SJSA1 (cell line): ENCODE measurements around the gene TAF8. TPM values are rescaled to one million over a fixed set of nuclear protein-coding genes. Genes with fewer than 3 reads are reported as not detected.
"Not testable (repeated sequence)": the region's sequence is repeated elsewhere in the genome, so short reads cannot be mapped to it uniquely, and the experiment has no call there.

ENCODE experiments used
- DNase-seq, 2 experiments: peaks; one replicate each; pipeline ENCODE4 v3.0.0-alpha.2; 2015 to 2020; ENCODE audit warnings: low spot score in 2 of 2, low read depth in 1 of 2
- H3K27ac ChIP-seq: fragments of 250-450 bp; sonication (Bioruptor Pico); 2 replicates; pipeline ENCODE4 v1.5.1; 2020; ENCODE audit warnings: mild to moderate bottlenecking, moderate library complexity
- H3K27me3 ChIP-seq: fragments of 250-450 bp; sonication (Bioruptor Pico); replicated peaks from 2 replicates; pipeline ENCODE4 v1.5.1; 2020; ENCODE audit warnings: mild to moderate bottlenecking, moderate library complexity
- H3K36me3 ChIP-seq: fragments of 250-450 bp; sonication (Bioruptor Pico); 2 replicates; pipeline ENCODE4 v1.5.1; 2020; ENCODE audit warnings: mild to moderate bottlenecking
- H3K4me1 ChIP-seq: fragments of 250-450 bp; sonication (Bioruptor Pico); replicated peaks from 2 replicates; pipeline ENCODE4 v1.6.1; 2021; ENCODE audit warnings: mild to moderate bottlenecking
- H3K4me3 ChIP-seq: fragments of 250-450 bp; sonication (Bioruptor Pico); 2 replicates; pipeline ENCODE4 v1.5.1; 2020; ENCODE audit warnings: mild to moderate bottlenecking
- H3K9me3 ChIP-seq: fragments of 250-450 bp; sonication (Bioruptor Pico); replicated peaks from 2 replicates; pipeline ENCODE4 v1.5.1; 2020; ENCODE audit warnings: mild to moderate bottlenecking
- total RNA-seq: library from RNA; depleted of rRNA; stranded (reverse); fragments of >200 nt; shearing (Covaris generic); gene quantifications from 2 replicates; pipeline ENCODE4 v1.2.3, GENCODE V29; 2014

The TAF8 gene
- total RNA-seq, 1 experiment from 2014 or later: 12.2 TPM

DNA sequence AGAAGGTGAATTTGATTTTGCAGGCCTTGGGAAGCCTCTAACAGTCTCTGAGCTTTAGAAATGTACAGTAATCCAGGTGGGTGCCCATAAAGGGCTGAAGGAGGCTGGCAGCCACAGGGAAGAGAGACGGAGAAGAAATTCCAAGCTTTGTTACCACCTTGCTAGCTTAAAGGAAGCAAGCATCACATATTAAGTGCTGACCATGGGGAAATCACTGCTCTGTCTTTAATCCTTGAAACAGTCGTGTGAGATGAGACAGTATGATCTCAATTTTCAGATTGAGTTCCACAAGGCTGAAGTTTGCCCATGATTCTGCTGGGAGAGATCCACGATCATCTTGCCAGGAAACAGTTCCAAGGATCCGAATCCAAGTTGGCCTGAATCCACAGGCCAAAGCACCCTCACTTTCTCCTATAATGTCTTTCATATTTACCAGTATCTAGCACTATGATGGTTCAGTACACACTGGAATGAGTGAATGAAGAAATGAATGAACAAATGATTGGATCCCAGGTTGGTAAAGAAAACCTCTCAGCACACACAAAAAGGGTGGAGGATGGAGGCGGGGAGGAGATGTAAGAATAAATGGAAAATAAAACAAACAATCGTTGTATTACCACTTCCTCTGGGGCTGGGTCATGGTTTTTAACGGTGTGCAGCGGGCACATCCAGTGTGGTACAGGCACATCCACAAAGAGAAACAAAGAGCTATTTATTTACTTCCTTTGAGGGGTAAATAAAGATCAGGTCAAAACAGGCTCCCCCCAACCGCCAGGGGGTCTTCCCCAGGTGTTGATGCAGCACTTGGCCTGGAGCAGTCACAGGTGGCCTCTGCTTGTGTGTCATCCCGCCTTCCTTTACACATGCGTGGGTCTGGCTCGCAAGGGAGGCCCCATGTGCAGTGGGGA, 28.2 kb upstream of the TAF8 start:
- Histone ChIP-seq H3K36me3 (no peaks in the 10 kb centered on the region), H3K27ac (no peak overlapping the region), H3K4me3 (no peak overlapping the region), H3K4me1 (peaks cover 10% of the 10 kb centered on the region), H3K27me3 (no peaks in the 10 kb centered on the region), H3K9me3 (no peaks in the 10 kb centered on the region)
- no peak for DNase-seq

DNA sequence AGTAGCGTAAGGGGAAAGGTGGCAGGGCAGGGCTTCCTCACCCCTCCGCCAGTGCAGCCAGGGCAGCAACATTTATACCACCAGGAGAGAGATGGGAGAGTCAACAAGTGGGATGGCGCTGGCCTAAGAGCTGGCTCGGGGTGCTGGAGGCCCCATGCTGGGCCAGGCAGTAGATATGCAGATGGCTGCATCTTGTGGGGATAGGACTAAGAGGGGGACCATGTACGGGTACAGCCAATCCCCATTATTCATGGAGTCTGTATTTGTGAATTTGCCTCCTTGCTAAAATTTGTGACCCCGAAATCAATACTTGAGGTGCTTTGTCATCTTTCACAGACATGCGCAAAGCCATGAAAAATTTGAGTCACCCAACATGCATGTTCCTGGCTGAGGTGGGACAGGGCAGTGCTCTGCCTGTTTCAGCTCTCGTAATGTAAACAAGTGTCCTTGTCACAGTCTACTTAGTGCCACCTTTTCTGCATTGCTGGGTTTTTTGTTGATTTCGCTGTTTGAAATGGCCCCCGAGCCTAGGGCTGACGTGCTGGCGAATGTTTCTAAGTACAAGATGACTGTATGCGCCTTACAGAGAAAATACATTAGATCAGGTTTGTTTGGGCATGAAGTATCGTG, 27.5 kb upstream of the TAF8 start:
- Histone ChIP-seq H3K4me1 (peaks cover 6% of the 10 kb centered on the region; the same call in 1 of the 2 replicates), H3K36me3 (no peaks in the 10 kb centered on the region), H3K9me3 (no peaks in the 10 kb centered on the region), H3K27me3 (no peaks in the 10 kb centered on the region), H3K4me3 (no peak overlapping the region), H3K27ac (no peak overlapping the region)
- DNase-seq: no peak

DNA sequence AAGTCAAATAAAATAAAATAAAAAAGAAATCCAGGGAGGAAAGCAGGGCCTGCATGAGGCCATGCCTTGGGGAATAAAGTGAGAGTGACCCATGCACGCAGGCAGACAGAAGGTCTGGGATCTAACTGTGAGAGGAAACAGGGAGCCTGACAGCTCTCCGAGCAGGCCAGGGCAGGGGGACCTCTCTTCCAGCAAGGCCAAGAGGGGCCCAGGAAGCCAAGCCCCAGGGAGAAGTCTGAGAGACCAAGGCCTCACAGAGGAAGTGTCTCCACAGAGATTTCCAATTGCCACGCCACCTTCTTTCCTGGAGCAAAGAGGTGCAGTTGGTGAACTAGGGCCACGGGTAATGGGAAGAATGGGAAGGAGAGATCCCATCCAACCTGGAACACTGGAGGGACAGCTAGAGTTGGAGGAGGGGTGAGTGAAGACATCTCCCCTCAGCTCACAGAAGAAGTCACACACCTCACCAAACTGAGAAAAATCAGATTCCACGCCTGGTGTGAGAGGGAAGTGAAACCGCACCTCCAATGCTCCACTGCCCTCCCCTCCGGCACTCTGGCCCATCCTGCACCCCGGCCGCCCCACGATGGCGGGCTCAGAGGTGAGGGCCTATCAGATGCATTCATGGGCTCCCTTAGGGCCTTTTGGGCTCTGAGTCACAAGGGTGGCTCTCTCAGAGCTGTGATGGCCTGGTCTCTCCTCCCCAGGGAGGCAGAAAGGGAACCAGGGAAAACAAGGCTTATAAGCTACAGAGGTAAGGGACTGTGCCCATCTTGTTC, 25.1 kb upstream of the TAF8 start:
- Histone ChIP-seq H3K9me3 (no peaks in the 10 kb centered on the region), H3K4me3 (no peak overlapping the region), H3K27ac (no peak overlapping the region), H3K4me1 (peaks cover 13% of the 10 kb centered on the region), H3K27me3 (no peaks in the 10 kb centered on the region), H3K36me3 (no peaks in the 10 kb centered on the region)
- DNase-seq: no peak

DNA sequence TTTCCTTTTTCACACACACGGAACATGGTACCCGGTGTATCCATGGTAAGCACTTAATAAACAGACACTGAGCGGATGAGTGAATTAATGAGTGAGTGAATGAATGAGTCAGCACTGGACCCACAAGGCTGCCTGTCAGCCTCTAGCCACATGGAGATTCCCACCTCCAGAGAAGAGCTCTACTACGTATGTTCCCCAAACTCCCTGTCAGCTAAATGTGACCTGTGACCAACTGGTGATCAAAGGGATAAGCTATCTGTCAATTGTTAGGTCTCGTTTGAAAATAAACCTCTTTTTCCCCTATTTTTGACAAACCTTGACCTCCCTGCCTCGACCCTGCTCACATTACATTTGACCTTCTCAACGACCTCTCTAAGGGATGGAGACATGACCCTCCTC, 24.5 kb upstream of the TAF8 start:
- Histone ChIP-seq H3K4me3 (no peak overlapping the region), H3K4me1 (peaks cover 13% of the 10 kb centered on the region), H3K27ac (no peak overlapping the region), H3K27me3 (no peaks in the 10 kb centered on the region), H3K36me3 (no peaks in the 10 kb centered on the region), H3K9me3 (no peaks in the 10 kb centered on the region)
- no peak for DNase-seq

DNA sequence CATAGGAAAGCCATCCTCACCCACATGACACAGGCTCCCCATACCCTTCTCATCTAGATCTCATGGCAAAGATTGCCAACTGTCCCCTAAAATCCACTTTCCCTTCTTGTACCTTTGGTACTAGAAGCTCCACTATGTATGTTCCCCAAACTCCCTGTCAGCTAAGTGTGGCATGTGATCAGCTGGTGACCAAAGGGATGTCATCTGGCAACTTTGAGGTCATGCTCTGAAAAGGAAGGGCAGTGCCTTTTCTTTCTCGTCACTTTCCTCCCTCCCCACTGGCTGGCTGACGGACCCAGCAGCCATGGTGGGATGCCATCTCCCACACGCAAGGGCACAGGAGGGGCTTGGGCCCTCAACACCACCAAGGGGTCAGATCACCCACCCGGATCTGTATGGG, 23.8 kb upstream of the TAF8 start:
- H3K36me3 ChIP-seq: no peaks in the 10 kb centered on the region

DNA sequence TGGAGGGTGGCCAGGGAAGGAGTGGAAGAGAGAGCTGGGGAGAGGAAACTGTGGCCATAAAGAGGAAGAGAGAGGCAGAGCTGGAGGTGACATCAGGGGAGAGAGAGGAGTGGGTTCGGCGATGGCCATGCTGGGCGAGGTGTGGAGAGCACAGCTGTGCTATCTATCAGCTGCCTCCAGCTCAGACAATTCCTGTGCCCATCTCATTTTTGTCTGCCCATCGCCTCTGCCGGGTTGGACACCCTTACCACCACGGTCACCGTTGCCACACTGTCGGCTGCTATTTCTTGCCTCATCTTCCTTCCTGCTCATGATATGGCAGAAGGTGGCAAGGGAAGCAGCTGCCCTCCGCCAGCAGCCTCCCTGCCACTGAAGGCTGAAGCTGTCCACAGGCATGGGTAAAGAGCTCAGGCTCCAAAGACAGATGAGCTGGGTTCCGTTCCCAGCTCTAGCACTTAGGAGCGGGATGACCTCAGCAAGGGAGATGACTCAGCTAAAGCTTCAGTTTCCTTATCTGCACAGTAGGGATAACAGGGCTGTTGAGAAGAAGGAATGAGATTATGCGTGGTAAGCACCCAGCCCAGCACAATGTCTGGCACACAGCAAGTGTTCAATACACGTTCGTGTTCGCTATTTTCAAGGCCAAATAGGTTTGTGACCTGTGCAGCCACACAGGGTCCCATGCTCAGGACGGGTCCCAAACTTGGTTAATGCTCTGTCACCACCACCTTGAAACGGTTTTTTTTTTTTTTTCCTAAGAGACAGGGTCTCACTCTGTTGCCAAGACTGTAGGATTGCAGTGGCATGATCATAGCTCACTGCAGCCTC, 21.9 kb upstream of the TAF8 start:
- H3K27me3 ChIP-seq: no peaks in the 10 kb centered on the region
- H3K4me3 ChIP-seq: no peak overlapping the region
- peak in 1 of 2 experiments; percentile 30 for DNase-seq
- peaks cover 7% of the 10 kb centered on the region for H3K4me1 ChIP-seq
- H3K36me3 ChIP-seq: no peaks in the 10 kb centered on the region
- H3K9me3 ChIP-seq: no peaks in the 10 kb centered on the region
- H3K27ac ChIP-seq: no peak overlapping the region

More for the DNA sequence above, 23.8 kb upstream of the TAF8 start:
- H3K9me3 ChIP-seq: no peaks in the 10 kb centered on the region
- DNase-seq: no peak
- no peak overlapping the region for H3K27ac ChIP-seq
- no peak overlapping the region for H3K4me3 ChIP-seq
- H3K4me1 ChIP-seq: peaks cover 13% of the 10 kb centered on the region
- H3K27me3 ChIP-seq: no peaks in the 10 kb centered on the region

DNA sequence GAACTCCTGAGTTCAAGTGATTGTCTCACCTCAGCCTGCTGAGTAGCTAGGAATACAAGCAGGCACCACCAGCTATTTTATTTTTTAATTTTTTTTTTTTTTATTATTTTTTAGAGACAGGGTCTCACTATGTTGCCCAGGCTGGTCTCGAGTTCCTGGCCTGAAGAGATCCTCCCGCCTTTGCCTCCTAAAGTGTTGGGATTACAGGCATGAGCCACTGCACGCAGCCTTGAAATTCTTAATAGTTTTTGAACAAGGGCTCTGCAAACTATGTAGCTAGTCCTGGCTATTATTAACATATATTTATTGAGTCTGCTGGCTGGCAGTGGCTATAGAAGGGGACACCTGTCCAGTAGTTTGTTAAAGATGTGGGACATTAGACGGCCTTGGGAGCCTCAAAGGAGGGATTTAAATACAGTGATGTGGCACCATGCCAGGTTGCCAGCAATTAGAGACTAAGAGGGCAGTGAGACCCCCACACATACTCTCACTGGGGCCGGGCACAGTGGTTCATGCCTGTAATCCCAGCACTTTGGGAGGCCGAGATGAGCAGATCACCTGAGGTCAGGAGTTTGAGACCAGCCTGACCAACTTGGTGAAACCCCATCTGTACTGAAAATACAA, 21.1 kb upstream of the TAF8 start:
- Histone ChIP-seq H3K4me3 (no peak overlapping the region), H3K9me3 (no peaks in the 10 kb centered on the region), H3K27me3 (no peaks in the 10 kb centered on the region), H3K4me1 (peaks cover 7% of the 10 kb centered on the region), H3K36me3 (no peaks in the 10 kb centered on the region), H3K27ac (no peak overlapping the region)
- DNase-seq: no peak

DNA sequence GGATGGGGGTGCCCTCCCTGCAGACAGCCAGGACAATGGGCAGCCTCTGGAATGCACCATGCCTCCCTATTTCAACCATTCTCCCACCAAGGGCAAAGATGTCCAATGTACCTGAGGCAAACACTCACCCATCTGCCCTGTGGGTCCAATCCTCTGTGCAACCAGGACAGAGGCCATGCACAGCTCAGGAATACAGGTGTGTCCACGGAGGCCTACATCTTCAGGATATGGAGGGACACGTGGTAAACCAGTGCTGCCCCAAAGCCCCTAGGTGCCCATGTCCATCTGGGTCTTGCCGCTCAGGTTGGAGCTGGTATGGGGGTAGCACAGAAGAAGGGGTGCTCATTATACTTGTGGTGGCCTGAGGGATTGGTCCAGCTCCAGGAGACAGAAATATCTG, 20.4 kb upstream of the TAF8 start:
- no peak overlapping the region for H3K4me3 ChIP-seq
- DNase-seq: no peak
- no peak overlapping the region for H3K27ac ChIP-seq
- peaks cover 7% of the 10 kb centered on the region for H3K4me1 ChIP-seq
- no peaks in the 10 kb centered on the region for H3K36me3 ChIP-seq
- no peaks in the 10 kb centered on the region for H3K27me3 ChIP-seq
- no peaks in the 10 kb centered on the region for H3K9me3 ChIP-seq

DNA sequence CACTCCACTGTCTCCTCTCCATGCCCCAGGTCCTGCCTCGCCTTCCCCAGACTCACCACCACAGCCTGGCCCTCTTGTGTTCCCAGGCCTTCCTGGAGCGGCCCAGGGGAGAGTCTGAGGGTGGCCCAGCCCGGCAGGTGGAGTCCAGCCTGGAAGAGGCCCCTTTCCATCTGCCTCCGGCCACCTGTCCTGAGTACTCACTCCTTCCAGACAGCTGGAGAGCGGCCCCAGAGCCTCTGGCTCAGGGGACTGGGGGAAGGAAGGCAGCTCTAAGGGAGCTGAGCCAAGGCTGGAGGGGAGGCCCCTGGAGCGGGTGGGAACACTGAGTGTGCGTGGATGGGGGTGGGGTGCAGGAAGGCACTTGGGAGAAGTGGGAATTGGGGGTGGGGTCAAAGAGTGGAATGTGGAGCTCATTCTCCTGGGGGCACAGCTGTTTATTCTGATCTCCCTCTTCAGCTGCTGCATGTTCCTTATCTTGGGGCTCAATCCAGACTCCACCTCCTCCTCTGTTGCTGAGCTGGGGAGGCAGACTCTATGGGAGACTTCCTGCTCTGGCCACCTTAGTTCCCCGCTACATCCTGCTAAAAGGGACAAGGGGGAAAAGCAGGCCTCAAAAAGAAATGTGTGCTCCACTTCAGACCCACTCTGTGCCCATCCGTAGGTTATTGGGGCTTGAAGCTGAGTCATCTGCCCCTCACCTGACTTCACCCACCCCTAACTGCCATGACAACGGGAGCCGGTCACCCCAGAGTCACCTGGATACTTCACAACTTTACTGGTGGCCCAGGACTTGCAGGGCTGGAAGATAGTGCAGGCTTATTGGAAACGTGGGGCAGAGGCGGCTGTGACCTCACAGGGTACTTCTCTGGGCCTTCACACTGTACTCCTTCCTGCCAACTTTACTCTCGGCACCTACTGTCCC, 19.5 kb upstream of the TAF8 start:
- H3K27ac ChIP-seq: no peak overlapping the region
- no peaks in the 10 kb centered on the region for H3K27me3 ChIP-seq
- no peak overlapping the region for H3K4me3 ChIP-seq
- no peak for DNase-seq
- H3K36me3 ChIP-seq: no peaks in the 10 kb centered on the region
- no peaks in the 10 kb centered on the region for H3K9me3 ChIP-seq
- peaks cover 7% of the 10 kb centered on the region for H3K4me1 ChIP-seq

DNA sequence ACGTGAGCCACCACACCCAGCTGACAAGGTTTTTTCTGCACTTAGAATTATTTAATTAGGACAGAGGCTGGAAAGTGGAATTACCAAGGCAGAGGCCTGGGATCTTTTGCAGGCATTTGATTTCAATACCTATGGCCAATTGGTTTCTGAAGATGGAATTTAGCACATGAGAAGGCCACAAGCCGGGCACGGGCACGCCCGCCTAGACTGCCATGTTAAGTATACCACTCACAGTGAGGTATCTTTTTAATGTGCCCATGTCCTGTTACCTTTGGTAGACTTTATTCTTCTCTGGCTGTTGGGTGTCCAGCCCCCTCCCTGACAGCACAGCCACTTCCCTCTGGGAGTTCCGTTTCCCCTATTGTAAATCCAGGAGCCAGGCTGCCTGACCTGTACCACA, 18.0 kb upstream of the TAF8 start:
- peaks cover 7% of the 10 kb centered on the region for H3K4me1 ChIP-seq
- H3K27ac ChIP-seq: no peak overlapping the region
- H3K4me3 ChIP-seq: no peak overlapping the region

DNA sequence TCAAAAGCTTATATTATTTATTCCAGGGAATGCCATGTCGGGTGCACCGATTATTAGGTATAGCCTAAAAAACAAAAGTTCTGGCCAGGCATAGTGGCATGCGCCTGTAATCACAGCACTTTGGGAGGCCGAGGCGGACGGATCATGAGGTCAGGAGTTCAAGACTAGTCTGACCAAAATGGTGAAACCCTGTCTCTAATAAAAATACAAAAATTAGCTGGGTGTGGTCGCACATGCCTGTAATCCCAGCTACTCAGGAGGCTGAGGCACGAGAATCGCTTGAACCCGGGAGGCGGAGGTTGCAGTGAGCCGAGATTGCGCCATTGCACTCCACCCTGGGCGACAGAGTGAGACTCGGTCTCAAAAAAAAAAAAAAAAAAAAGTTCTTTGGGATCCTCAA, 12.7 kb upstream of the TAF8 start:
- not testable (repeated sequence) for H3K9me3 ChIP-seq, DNase-seq, H3K4me3 ChIP-seq, H3K36me3 ChIP-seq, H3K27me3 ChIP-seq, H3K27ac ChIP-seq, H3K4me1 ChIP-seq

More for the DNA sequence above, 18.0 kb upstream of the TAF8 start:
- Histone ChIP-seq H3K27me3 (no peaks in the 10 kb centered on the region), H3K9me3 (no peaks in the 10 kb centered on the region), H3K36me3 (no peaks in the 10 kb centered on the region)
- DNase-seq: no peak

DNA sequence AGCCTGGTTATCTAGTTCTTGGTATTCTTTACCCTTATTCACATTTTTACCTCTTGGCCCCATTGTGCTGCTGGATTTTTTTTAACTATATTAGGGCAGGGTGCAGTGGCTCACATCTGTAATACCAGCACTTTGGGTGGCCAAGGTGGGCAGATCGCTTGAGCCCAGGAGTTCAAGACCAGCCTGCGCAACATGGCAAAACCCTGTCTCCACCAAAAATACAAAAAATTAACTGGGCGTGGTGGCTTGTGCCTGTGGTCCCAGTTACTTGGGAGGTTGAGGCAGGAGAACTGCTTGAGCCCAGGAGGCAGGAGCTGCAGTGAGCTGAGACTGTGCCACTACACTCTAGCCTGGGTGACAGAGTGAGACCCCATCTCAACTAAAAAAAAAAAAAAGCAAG, 12.2 kb upstream of the TAF8 start:
- Histone ChIP-seq H3K9me3 (no peaks in the 10 kb centered on the region), H3K4me3 (no peak overlapping the region), H3K36me3 (no peaks in the 10 kb centered on the region), H3K27ac (no peak overlapping the region), H3K27me3 (no peaks in the 10 kb centered on the region), H3K4me1 (no peaks in the 10 kb centered on the region)
- no peak for DNase-seq
